Upper lobe of left lung (tissue), 4 donors: ENCODE results near the gene CACNA2D1.

Experiments
- EP300 ChIP-seq, 4 donors: sonication (generic); formaldehyde crosslinking; IDR thresholded peaks; one replicate each; pipeline ENCODE4 v1.5.1; 2017; ENCODE audit warnings: antibody characterized with exemption in 4 of 4, control low read depth in 2 of 4
- POLR2A ChIP-seq, 4 donors: fragments of 450-650 bp; IDR thresholded peaks; one replicate each; pipeline ENCODE4 v1.5.1; 2016 to 2017; ENCODE audit warnings: antibody characterized with exemption in 4 of 4, mild to moderate bottlenecking in 2 of 4
- POLR2AphosphoS5 ChIP-seq, 2 donors: sonication (generic); formaldehyde crosslinking; IDR thresholded peaks; one replicate each; pipeline ENCODE4 v1.5.1; 2017; ENCODE audit warnings: antibody characterized with exemption in 2 of 2
- TF ChIP-seq, protein P1 (sequence below), 6 experiments: fragments of 450-650 bp in 4 of 6; fragments of 200-600 bp in 2 of 6; sonication (generic) in 2 of 6; IDR thresholded peaks; one replicate each; pipeline ENCODE4 v1.5.1; 2016 to 2019; ENCODE audit warnings: antibody characterized with exemption in 6 of 6

DNA sequence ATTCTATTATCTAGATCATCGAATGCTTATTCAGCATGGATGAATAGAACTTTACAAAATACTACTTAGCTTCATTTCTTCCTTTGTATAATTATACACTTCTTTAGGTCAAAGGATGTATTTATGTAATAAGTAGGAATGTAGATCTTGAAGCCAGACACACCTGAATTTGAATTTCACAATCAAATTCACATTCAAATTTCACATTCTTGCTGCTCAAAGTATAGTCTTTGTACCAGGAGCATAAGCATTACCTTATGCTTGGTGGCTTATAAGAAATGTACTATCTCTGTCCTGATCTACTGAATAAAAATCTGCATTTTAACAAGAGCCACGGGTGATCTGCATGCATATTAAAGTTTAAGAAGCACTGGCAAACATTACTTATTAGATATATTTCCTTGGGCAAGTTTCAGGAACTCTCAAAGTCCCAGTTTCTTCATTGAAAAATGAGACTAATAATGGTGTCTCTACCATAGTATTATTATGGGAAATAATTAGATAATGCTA is 112.8 kb downstream of the CACNA2D1 start:
- TF ChIP-seq POLR2A (IDR thresholded peaks at IDR 0.05) (no peak), POLR2AphosphoS5 (IDR thresholded peaks at IDR 0.05) (no peak), EP300 (IDR thresholded peaks at IDR 0.05) (no peak)
- TF ChIP-seq, protein P1, sequence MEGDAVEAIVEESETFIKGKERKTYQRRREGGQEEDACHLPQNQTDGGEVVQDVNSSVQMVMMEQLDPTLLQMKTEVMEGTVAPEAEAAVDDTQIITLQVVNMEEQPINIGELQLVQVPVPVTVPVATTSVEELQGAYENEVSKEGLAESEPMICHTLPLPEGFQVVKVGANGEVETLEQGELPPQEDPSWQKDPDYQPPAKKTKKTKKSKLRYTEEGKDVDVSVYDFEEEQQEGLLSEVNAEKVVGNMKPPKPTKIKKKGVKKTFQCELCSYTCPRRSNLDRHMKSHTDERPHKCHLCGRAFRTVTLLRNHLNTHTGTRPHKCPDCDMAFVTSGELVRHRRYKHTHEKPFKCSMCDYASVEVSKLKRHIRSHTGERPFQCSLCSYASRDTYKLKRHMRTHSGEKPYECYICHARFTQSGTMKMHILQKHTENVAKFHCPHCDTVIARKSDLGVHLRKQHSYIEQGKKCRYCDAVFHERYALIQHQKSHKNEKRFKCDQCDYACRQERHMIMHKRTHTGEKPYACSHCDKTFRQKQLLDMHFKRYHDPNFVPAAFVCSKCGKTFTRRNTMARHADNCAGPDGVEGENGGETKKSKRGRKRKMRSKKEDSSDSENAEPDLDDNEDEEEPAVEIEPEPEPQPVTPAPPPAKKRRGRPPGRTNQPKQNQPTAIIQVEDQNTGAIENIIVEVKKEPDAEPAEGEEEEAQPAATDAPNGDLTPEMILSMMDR (IDR thresholded peaks at IDR 0.05) = no peak
